ENCODE measurements around the gene ZFR. TPM values are rescaled to one million over a fixed set of nuclear protein-coding genes. Genes with fewer than 3 reads are reported as not detected.
"Not testable (repeated sequence)": the region's sequence is repeated elsewhere in the genome, so short reads cannot be mapped to it uniquely, and the experiment has no call there.

The ZFR gene
- total RNA-seq, 1 donor from 2014 or later: 64.3 TPM

DNA sequence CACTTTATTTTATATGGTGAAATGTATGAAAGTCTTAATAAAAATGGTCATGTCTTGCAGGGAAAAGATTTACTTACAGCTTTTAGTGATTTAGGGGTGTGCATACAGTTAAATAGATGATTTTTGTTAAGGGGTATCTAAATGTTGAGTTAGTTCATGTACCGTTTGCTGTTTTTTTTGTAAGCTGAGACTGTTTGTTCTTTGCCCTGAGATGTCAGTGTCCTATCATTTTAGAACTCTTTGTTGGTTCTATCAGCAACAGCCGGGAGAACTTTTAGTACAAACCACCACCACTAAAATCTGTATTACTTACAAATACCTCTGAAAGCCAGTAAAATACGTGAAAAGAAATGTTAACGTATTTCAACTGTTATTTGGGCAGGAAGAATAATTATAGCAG lies 75.5 kb downstream of the ZFR start:
- intact Hi-C loops (cut with micrococcal nuclease): no loop called here
- H3K27me3 Mint-ChIP-seq: no peaks in the 10 kb centered on the region
- H3K4me3 Mint-ChIP-seq: no peak overlapping the region
- DNase-seq (no peak), ATAC-seq (ENCODE audit: low read depth) (no peak)
- H3K27ac Mint-ChIP-seq: no peak overlapping the region
- POLR2A ChIA-PET: no interaction called here
- H3K9me3 Mint-ChIP-seq: no peaks in the 10 kb centered on the region
- CTCF ChIA-PET: interaction anchor here (1.3 kb wide), 1 partner anchor 137 kb away, joined by 3 read pairs; no protein-coding TSS in a partner anchor
- H3K4me1 Mint-ChIP-seq: no peaks in the 10 kb centered on the region
- TF ChIP-seq CTCF (IDR thresholded peaks at IDR 0.05): no peak
- H3K36me3 Mint-ChIP-seq (ENCODE audit: low read depth): peaks cover 75% of the 10 kb centered on the region

GRCh38 chr5:32367271-32367670 lies 77.3 kb downstream of the ZFR start:
- H3K27ac Mint-ChIP-seq; H3K4me3 Mint-ChIP-seq; H3K4me1 Mint-ChIP-seq; H3K9me3 Mint-ChIP-seq; H3K27me3 Mint-ChIP-seq; ATAC-seq (ENCODE audit: low read depth); intact Hi-C loops (cut with micrococcal nuclease); DNase-seq; POLR2A ChIA-PET: not testable (repeated sequence)
- peaks cover 73% of the 10 kb centered on the region for H3K36me3 Mint-ChIP-seq (ENCODE audit: low read depth)
- CTCF ChIA-PET: interaction anchor here (0.6 kb wide), 1 partner anchor 22 kb away, joined by 3 read pairs; no protein-coding TSS in a partner anchor

DNA sequence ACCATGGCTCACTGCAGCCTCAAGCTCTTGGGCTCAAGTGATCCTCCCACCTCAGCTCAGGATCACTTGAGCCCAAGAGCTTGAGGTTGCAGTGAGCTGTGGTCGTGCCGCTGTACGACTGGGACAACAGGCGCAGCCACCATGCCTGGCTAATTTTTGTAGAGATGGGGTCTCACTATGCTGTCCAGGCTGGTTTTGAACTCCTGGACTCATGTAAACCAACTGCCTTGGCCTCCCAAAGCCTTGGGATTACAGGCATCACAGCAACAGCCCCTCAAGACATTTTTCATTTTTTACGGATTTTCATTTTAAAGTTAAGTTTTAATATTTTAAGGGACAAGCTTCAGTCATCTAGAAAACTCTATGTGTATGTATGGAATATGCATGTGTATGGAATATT lies 78.9 kb downstream of the ZFR start:
- no peak for DNase-seq
- Mint-ChIP-seq H3K36me3 (ENCODE audit: low read depth) (peaks cover 70% of the 10 kb centered on the region), H3K4me3 (no peak overlapping the region), H3K4me1 (no peaks in the 10 kb centered on the region), H3K27me3 (no peaks in the 10 kb centered on the region), H3K27ac (no peak overlapping the region), H3K9me3 (no peaks in the 10 kb centered on the region)
- no peak for TF ChIP-seq CTCF (IDR thresholded peaks at IDR 0.05)
- intact Hi-C loops (cut with micrococcal nuclease): no loop called here
- CTCF ChIA-PET: no interaction called here
- ATAC-seq (ENCODE audit: low read depth): no peak
- POLR2A ChIA-PET: no interaction called here

GRCh38 chr5:32363030-32363429 lies 81.5 kb downstream of the ZFR start:
- H3K27me3 Mint-ChIP-seq: no peaks in the 10 kb centered on the region
- CTCF ChIA-PET: no interaction called here
- no peak for TF ChIP-seq CTCF (IDR thresholded peaks at IDR 0.05)

GRCh38 chr5:32362527-32362926 lies 82.0 kb downstream of the ZFR start:
- Mint-ChIP-seq H3K4me1 (no peaks in the 10 kb centered on the region), H3K27ac (no peak overlapping the region), H3K4me3 (no peak overlapping the region), H3K9me3 (no peaks in the 10 kb centered on the region), H3K27me3 (no peaks in the 10 kb centered on the region), H3K36me3 (ENCODE audit: low read depth) (peaks cover 66% of the 10 kb centered on the region)
- CTCF ChIA-PET: no interaction called here
- DNase-seq: no peak
- ATAC-seq (ENCODE audit: low read depth): no peak
- TF ChIP-seq CTCF (IDR thresholded peaks at IDR 0.05): no peak
- POLR2A ChIA-PET: no interaction called here
- intact Hi-C loops (cut with micrococcal nuclease): no loop called here

More at GRCh38 chr5:32363030-32363429, 81.5 kb downstream of the ZFR start:
- intact Hi-C loops (cut with micrococcal nuclease): no loop called here
- ATAC-seq (ENCODE audit: low read depth) (no peak), DNase-seq (no peak)
- Mint-ChIP-seq H3K36me3 (ENCODE audit: low read depth) (peaks cover 67% of the 10 kb centered on the region), H3K27ac (no peak overlapping the region), H3K4me3 (no peak overlapping the region), H3K9me3 (no peaks in the 10 kb centered on the region), H3K4me1 (no peaks in the 10 kb centered on the region)
- POLR2A ChIA-PET: no interaction called here

- H3K27me3 Mint-ChIP-seq: no peaks in the 10 kb centered on the region
- ChIA-PET CTCF (no interaction called here), POLR2A (no interaction called here)
- ATAC-seq (ENCODE audit: low read depth) (no peak), DNase-seq (no peak)
- no peak overlapping the region for H3K27ac Mint-ChIP-seq
- no peak overlapping the region for H3K4me3 Mint-ChIP-seq
- TF ChIP-seq CTCF (IDR thresholded peaks at IDR 0.05): no peak
- no peaks in the 10 kb centered on the region for H3K4me1 Mint-ChIP-seq
- H3K9me3 Mint-ChIP-seq: no peaks in the 10 kb centered on the region
- intact Hi-C loops (cut with micrococcal nuclease): no loop called here
- peaks cover 74% of the 10 kb centered on the region for H3K36me3 Mint-ChIP-seq (ENCODE audit: low read depth)
Observed at GRCh38 chr5:32360906-32361305, 83.6 kb downstream of the ZFR start.
